ENCODE data around the gene ACYP2.

- no peak for TF ChIP-seq TAF1 (IDR thresholded peaks at IDR 0.05; ENCODE audit: borderline replicate concordance, insufficient read depth, low read length)
- TF ChIP-seq, protein P1, sequence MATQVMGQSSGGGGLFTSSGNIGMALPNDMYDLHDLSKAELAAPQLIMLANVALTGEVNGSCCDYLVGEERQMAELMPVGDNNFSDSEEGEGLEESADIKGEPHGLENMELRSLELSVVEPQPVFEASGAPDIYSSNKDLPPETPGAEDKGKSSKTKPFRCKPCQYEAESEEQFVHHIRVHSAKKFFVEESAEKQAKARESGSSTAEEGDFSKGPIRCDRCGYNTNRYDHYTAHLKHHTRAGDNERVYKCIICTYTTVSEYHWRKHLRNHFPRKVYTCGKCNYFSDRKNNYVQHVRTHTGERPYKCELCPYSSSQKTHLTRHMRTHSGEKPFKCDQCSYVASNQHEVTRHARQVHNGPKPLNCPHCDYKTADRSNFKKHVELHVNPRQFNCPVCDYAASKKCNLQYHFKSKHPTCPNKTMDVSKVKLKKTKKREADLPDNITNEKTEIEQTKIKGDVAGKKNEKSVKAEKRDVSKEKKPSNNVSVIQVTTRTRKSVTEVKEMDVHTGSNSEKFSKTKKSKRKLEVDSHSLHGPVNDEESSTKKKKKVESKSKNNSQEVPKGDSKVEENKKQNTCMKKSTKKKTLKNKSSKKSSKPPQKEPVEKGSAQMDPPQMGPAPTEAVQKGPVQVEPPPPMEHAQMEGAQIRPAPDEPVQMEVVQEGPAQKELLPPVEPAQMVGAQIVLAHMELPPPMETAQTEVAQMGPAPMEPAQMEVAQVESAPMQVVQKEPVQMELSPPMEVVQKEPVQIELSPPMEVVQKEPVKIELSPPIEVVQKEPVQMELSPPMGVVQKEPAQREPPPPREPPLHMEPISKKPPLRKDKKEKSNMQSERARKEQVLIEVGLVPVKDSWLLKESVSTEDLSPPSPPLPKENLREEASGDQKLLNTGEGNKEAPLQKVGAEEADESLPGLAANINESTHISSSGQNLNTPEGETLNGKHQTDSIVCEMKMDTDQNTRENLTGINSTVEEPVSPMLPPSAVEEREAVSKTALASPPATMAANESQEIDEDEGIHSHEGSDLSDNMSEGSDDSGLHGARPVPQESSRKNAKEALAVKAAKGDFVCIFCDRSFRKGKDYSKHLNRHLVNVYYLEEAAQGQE (IDR thresholded peaks at IDR 0.05; ENCODE audit: insufficient read depth in 1 of 2, low read depth in 2 of 2, low read length in 2 of 2) = no peak
- no peak for TF ChIP-seq FOXP2 (optimal IDR thresholded peaks at IDR 0.05; ENCODE audit: borderline replicate concordance, extremely low read depth, extremely low read length, insufficient read depth)
- TF ChIP-seq POLR2AphosphoS5 (IDR thresholded peaks at IDR 0.05; ENCODE audit: low read depth, low read length) = no peak
- TF ChIP-seq SIN3A (IDR thresholded peaks at IDR 0.05; ENCODE audit: borderline replicate concordance, insufficient read depth, low read length) = no peak
These were observed 36.1 kb upstream of the ACYP2 start for GRCh38 chr2:54079331-54079730.

All from PFSK-1 (cell line).